GM23248 (cell line): ENCODE results near the gene QRICH1.

Experiments
- EZH2 ChIP-seq: fragments of 200-600 bp; sonication (generic); IDR thresholded peaks from 2 replicates; pipeline ENCODE4 v1.6.1; 2018; ENCODE audit warnings: antibody characterized with exemption, mild to moderate bottlenecking; ENCODE audit not compliant: insufficient read depth, poor library complexity, severe bottlenecking
- EZH2phosphoT487 ChIP-seq: fragments of 200-600 bp; sonication (generic); IDR thresholded peaks from 2 replicates; pipeline ENCODE4 v1.6.1; 2018; ENCODE audit warnings: antibody characterized with exemption, moderate library complexity, mild to moderate bottlenecking, low read depth; ENCODE audit not compliant: insufficient read depth

DNA sequence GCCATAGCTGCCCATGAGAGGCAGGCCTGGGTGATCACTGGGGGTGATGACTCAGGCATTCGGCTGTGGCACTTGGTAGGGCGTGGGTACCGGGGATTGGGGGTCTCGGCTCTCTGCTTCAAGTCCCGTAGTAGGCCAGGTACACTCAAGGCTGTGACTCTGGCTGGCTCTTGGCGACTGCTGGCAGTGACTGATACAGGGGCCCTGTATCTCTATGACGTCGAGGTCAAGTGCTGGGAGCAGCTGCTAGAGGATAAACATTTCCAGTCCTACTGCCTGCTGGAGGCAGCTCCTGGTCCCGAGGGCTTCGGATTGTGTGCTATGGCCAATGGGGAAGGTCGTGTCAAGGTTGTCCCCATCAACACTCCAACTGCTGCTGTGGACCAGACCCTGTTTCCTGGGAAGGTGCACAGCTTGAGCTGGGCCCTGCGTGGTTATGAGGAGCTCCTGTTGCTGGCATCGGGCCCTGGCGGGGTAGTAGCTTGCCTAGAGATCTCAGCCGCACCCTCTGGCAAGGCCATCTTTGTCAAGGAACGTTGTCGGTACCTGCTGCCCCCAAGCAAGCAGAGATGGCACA lies 81.3 kb downstream of the QRICH1 start:
- TF ChIP-seq EZH2, result no peak
- no peak for TF ChIP-seq EZH2phosphoT487
